ENCODE data around the gene SGIP1.

The SGIP1 gene

GRCh38 chr1:66521721-66522365 is 12.1 kb upstream of the SGIP1 start:
- DNase-seq, result no peak

DNA sequence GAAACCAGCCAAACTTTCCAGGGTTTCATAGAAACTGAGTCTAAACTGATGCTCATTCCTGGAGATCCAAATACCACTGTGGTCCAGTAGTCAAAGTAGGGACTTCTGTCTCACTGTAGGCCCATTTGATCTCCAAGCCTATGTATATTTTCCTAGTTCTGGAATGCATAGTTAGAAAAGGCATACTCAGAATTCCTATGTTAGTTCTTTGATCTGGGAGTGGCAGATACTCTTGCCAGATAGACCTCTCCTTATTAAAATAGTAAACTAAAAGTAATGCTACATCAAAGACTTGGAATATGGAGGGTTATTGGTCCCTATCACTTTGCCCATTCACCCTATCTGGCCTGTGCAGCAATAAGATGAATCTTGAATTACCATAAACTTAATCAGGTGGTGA is 10.4 kb upstream of the SGIP1 start:
- DNase-seq, result no peak

DNA sequence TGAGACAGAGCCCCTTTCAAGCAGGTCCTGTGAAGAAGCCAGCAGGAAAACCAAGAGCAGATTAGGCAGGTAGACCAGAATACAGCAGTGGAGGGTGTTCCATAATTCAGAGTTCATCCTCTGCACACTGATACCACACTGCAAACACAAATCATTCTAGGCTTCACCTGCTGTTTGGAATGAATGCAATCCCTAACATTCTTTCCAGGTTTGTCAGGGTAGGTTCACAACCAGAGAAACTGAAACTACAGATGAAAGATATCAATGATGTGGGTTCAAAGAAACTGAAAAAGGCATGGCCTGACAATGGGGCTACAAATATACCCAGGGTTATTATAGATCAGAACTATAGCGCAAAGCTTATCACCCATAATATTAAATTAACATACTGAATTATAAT is 8.9 kb upstream of the SGIP1 start:
- no peak for DNase-seq

- no peak for DNase-seq
These were observed 7.9 kb upstream of the SGIP1 start for GRCh38 chr1:66526036-66526435.

DNA sequence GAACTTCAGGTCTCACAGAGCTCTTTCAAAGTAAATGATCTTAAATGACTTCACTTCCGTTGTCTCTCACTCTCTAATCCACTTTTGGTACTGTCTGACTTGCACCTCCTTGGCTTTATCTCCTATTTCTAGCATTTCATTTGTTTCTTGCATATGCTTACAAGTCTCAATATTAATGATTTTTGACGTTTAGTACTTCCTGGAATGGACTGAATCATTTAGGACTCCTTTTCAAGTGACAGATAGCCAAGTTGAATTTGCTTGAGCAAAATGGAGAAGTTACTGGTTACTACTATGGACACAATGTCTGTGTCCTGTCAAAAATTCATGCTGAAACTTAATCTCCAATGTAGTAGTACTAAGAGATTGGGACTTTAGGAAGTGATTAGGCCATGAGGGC is 7.0 kb upstream of the SGIP1 start:
- no peak for DNase-seq

GRCh38 chr1:66527686-66528085 is 6.3 kb upstream of the SGIP1 start:
- no peak for DNase-seq

GRCh38 chr1:66528580-66528979 is 5.4 kb upstream of the SGIP1 start:
- no peak for DNase-seq

DNA sequence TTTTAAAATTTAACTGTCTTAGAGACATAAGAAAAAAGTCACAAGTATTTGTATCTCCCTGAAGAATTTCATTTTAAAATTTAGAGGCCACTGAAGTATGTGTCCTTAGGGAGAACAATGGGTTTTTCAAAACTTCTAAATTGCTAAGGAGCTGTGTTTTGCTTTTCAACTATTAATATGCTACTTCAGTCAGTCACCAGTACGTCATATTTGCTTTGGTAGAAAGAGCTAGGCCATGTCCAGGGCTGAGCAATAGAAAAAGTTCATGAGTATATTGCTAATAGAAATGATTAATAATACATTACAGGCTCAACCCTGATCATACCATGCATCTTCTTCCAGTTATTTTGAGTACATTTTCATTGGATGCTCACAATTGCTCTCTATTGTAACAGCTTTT is 1.7 kb upstream of the SGIP1 start:
- no peak for DNase-seq

GRCh38 chr1:66532798-66533783 is 862 bp upstream of the SGIP1 start:
- no peak for DNase-seq

DNA sequence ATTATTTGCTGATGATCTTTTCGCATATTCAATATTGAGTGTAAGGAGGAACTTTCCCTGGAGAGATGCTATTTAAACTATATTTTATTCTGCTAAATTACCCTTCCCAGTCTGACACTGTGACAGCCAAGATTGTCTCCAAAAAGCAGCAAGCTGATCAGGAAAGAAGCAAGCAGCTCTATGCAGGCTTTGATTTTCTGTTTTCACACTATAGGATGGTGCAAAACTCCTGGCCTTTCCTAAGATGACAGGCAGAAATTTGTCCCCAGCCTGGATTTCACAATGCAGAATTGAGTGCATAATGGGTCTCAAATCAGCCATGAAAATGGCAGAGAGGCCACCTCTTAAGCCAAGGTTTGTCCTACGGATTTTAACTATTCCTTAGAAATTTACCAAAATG is 1.1 kb downstream of the SGIP1 start:
- DNase-seq, result no peak

GRCh38 chr1:66535853-66536252 is 1.9 kb downstream of the SGIP1 start:
- DNase-seq, result no peak

- DNase-seq, result no peak
These were observed 3.8 kb downstream of the SGIP1 start for GRCh38 chr1:66537718-66538117.

DNA sequence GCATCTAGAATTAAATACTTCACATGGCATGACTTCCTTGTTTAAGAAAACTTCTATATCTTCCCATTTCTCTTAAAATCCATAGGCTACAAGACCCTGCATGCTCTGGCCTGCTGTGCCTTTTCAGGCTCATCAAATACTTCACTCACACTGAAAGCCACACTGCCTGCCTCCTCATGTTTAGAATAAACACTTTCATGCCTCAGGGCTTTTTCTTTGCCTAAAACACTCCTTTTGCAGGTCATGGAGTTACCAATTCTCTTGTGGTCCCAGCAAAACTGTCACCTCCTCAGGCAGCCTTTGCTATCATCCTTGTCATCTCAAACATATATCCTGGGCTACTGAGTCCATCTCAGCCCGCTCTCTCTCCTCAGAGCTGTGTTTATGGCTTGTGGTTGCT is 5.5 kb downstream of the SGIP1 start:
- DNase-seq, result no peak

DNA sequence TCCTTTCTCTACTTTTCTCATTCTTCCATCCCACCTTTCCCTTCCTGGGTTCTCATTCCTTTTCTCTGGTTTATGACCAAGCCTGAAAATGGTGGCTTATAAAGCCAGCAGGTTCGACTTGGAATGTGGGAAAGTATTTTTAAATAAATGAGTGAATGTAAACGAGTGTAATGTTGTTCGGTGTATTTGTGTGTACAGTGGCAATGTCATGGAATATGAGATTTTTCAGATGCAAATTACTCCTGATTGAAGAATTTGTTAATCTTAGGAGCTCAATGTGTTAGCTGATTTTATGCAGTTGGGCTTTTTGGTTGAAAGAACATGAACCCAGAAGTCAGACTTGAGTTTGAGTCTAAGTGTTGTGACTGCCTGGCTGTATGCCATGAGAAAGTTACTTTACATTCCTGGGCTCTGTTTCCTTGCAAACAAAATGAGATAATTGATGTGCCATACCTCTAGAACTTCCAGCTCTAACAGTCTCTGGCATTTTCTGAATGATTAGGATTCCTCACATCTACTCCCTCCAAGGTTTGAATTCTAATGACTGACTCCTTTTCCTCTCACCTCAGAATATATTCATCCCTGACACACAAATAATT is 6.6 kb downstream of the SGIP1 start:
- DNase-seq, result no peak

GRCh38 chr1:66542314-66542713 is 8.4 kb downstream of the SGIP1 start:
- no peak for DNase-seq

DNA sequence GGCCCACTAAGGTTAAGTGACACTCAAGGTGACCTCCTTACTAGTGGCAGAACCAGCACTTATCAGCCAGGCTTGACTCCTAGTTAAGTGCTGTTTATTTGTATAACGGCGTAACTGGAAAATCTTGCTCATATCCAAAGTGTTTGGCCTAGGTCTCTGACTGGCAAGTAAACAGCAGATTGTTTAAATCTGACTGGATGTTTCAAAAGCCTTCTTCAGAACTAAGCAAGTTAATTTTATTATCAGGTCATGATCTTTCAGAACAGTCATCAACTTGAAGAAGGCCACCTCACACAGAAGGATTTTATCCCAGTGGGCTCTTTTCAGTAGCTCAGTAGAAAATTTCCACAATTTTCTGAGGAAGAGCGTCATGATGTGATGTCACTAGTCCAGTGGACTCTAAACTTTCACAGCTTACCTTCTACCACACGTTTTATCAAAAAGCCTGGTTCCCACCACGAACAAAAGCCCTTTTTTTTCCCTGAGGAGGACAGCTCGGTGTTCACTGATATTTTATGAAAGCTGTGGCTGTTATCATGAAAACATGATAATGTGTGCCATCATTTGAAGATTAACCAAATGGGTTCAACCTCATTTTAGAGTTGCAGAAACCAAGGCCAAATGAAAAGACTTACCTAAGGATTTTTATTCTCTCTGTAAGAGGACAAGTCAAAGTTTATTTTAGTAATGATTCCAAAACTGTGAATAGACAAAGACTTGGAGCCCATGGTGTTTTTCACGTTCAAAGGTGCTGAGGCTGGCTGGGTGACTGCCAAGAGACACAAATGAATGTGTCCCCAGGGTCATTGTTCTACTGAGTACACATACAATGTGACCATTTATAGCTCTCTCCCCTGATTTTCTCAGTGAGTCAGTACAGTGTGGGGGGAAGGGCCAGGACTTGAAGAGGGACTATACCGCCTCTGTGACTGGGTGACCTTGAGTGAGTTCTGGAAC is 9.1 kb downstream of the SGIP1 start:
- DNase-seq, result no peak

DNA sequence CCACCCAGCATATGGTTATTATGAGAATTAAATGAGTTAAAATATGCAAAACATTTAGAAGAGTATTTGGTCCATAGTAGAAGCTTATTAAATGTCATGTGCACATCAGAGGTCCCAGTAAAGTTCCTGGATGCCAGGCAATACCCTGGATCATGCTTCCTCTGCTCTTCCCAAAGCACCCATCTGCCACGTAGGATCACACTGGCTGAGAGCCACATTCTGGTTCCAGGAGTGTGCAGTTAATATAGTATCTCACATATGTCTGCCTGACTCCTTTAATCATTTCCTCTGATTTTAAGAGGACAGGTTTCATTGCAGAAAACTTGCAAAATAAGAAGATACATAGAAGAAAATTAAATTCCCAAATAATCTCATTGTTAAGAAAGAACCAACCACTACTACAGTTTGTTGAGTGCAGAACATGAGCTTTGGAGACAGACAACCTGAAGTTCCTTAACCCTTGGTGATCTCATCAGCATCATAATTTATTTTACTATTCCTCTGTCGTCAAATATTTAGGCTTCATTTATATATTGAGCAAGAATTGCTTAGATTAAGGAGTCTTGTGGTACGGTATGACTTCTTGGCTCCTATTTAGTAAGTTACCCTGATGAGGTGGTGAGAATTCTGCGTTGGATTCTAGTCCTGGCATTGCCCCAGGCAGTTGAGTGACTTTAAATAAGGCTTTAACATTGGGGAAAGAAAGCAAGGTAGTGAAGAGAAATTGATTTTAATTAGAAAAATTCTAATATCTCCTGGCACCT is 12.3 kb downstream of the SGIP1 start:
- no peak for DNase-seq

DNA sequence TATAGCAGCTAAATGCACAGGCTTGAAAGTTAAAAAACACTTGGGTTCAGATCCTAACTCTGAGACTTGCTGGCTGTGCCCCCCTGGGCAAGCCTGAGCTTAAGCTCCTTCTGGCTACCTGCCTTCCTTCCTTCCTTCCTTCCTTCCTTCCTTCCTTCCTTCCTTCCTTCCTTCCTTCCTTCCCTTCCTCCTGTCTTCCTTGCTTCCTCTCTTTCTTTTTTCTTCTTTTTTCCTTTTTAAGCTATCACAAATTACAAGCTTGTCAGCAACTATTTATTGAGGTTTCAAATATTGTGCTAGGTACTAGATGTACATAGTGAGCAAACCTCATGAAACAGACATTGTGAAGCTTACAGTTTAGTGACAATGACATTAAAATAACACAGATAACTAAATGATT is 15.1 kb downstream of the SGIP1 start:
- DNase-seq, result no peak

GRCh38 chr1:66550243-66550642 is 16.3 kb downstream of the SGIP1 start:
- no peak for DNase-seq

GRCh38 chr1:66552287-66552686 is 18.3 kb downstream of the SGIP1 start:
- DNase-seq, result no peak

DNA sequence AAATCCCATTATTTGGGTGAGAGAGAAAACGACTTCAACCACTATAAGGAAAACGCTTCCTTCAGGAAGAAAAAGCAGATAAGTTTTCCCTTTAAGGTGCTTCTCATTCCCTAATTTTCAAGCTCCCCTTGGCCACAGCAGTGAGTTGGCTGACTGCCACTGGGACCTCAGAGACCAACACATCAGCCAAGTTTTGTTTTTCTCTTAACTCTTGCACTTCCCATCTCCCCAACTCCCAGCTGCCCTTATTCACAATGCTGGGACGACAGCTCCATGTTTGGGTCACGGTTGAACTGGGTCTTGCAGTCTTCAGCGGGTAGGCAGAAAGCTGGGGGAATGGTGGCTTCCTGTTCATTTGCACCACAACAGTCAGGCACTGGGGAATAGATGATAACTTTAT is 18.9 kb downstream of the SGIP1 start:
- DNase-seq, result no peak

DNA sequence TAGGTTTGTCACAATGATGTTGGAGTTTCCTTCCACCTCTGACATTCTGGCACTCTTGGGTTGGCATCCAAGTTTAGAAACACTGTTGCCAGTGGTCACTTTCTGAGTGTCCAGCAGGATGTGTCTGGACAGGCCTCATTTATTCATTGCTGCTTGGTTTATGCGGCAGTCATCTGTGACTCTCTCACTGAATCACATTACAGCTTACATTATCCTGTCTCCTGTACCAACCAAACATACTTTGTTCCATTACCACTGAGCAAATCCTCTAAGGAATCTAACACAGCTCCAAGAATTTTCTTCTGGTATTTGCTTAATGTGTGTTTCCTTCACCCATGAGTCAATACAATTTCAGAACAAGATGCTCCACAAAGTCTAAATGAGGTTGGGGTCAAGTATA is 19.9 kb downstream of the SGIP1 start:
- no peak for DNase-seq

All from GOT3 (cell line).